Glutamatergic neuron (in vitro differentiated cells): Measurements from ENCODE around the gene APOL3. TPM values are rescaled to one million over a fixed set of nuclear protein-coding genes. Genes with fewer than 3 reads are reported as not detected.
"Not testable (repeated sequence)": the region's sequence is repeated elsewhere in the genome, so short reads cannot be mapped to it uniquely, and the experiment has no call there.

Source experiments
- DNase-seq: peaks from one replicate; pipeline ENCODE4 v3.0.0; 2022
- H3K27ac Mint-ChIP-seq: one replicate; pipeline ENCODE4 v1.8.0; 2020; ENCODE audit warnings: mild to moderate bottlenecking, mixed read lengths, inconsistent platforms; ENCODE audit not compliant: unreplicated experiment
- H3K27me3 Mint-ChIP-seq: one replicate; pipeline ENCODE4 v1.8.0; 2020; ENCODE audit warnings: mild to moderate bottlenecking, moderate library complexity, mixed read lengths, inconsistent platforms; ENCODE audit not compliant: unreplicated experiment
- H3K36me3 Mint-ChIP-seq: one replicate; pipeline ENCODE4 v1.8.0; 2020; ENCODE audit warnings: mild to moderate bottlenecking, mixed read lengths, inconsistent platforms; ENCODE audit not compliant: unreplicated experiment
- H3K4me1 Mint-ChIP-seq: one replicate; pipeline ENCODE4 v1.8.0; 2020; ENCODE audit warnings: mild to moderate bottlenecking, low read depth, mixed read lengths, inconsistent platforms; ENCODE audit not compliant: unreplicated experiment
- H3K4me3 Mint-ChIP-seq: one replicate; pipeline ENCODE4 v1.8.0; 2020; ENCODE audit warnings: mild to moderate bottlenecking, mixed read lengths, inconsistent platforms; ENCODE audit not compliant: unreplicated experiment
- H3K9me3 Mint-ChIP-seq: one replicate; pipeline ENCODE4 v1.8.0; 2020; ENCODE audit warnings: mild to moderate bottlenecking, moderate library complexity, mixed read lengths, inconsistent platforms; ENCODE audit not compliant: unreplicated experiment
- CTCF ChIP-seq: fragments of 200-600 bp; sonication (generic); IDR thresholded peaks from one replicate; pipeline ENCODE4 v1.5.0; 2021; ENCODE audit not compliant: partially characterized antibody, unreplicated experiment
- total RNA-seq: library from RNA; stranded (reverse); fragmentation: NEBNext Ultra II Directional; extraction: Animal tissue kit (Norgen Biotek cat#: 25700); gene quantifications from one replicate; pipeline ENCODE4 v1.2.1, GENCODE V29; 2021; ENCODE audit not compliant: unreplicated experiment

APOL3 gene
- total RNA-seq, 1 donor from 2014 or later, result not detected

- Mint-ChIP-seq H3K27me3 (peaks cover 12% of the 10 kb centered on the region), H3K4me1 (no peaks in the 10 kb centered on the region), H3K9me3 (peaks cover 3% of the 10 kb centered on the region), H3K4me3 (no peak overlapping the region), H3K27ac (no peak overlapping the region), H3K36me3 (no peaks in the 10 kb centered on the region)
- no peak for DNase-seq
- no peak for TF ChIP-seq CTCF
Observed at GRCh38 chr22:36125994-36126531, 34.5 kb downstream of the APOL3 start.

- H3K36me3 Mint-ChIP-seq, result no peaks in the 10 kb centered on the region
- no peak for TF ChIP-seq CTCF
- peaks cover 3% of the 10 kb centered on the region for H3K9me3 Mint-ChIP-seq
- no peak overlapping the region for H3K4me3 Mint-ChIP-seq
- no peak for DNase-seq
- H3K27me3 Mint-ChIP-seq, result peaks cover 12% of the 10 kb centered on the region
- no peak overlapping the region for H3K27ac Mint-ChIP-seq
- H3K4me1 Mint-ChIP-seq, result no peaks in the 10 kb centered on the region
Observed at GRCh38 chr22:36125434-36125833, 35.1 kb downstream of the APOL3 start.

GRCh38 chr22:36124666-36125065 lies 35.9 kb downstream of the APOL3 start:
- no peaks in the 10 kb centered on the region for H3K4me1 Mint-ChIP-seq
- no peak for DNase-seq
- peaks cover 11% of the 10 kb centered on the region for H3K27me3 Mint-ChIP-seq
- no peaks in the 10 kb centered on the region for H3K36me3 Mint-ChIP-seq
- H3K4me3 Mint-ChIP-seq, result no peak overlapping the region
- no peak overlapping the region for H3K27ac Mint-ChIP-seq
- peaks cover 3% of the 10 kb centered on the region for H3K9me3 Mint-ChIP-seq
- TF ChIP-seq CTCF, result no peak

GRCh38 chr22:36123673-36124630 lies 36.6 kb downstream of the APOL3 start:
- H3K4me1 Mint-ChIP-seq, result no peaks in the 10 kb centered on the region
- peak; percentile 94 for DNase-seq
- no peak overlapping the region for H3K4me3 Mint-ChIP-seq
- peaks cover 5% of the 10 kb centered on the region for H3K27me3 Mint-ChIP-seq
- H3K9me3 Mint-ChIP-seq, result peaks cover 3% of the 10 kb centered on the region
- peak; percentile 96 for TF ChIP-seq CTCF
- H3K36me3 Mint-ChIP-seq, result no peaks in the 10 kb centered on the region
- H3K27ac Mint-ChIP-seq, result peak overlapping the region; percentile 62

GRCh38 chr22:36120621-36121351 lies 39.8 kb downstream of the APOL3 start:
- not testable (repeated sequence) for H3K36me3 Mint-ChIP-seq, H3K27me3 Mint-ChIP-seq, H3K9me3 Mint-ChIP-seq, H3K4me3 Mint-ChIP-seq, DNase-seq, H3K4me1 Mint-ChIP-seq, H3K27ac Mint-ChIP-seq
